Natural killer cell treated with Interleukin-12 subunit alpha and Interleukin-12 subunit beta and Interleukin-15 and Interleukin-18, amount 100 ng/mL, for 72 hours (primary cell): ENCODE measurements around the gene SFPQ. TPM values are rescaled to one million over a fixed set of nuclear protein-coding genes. Genes with fewer than 3 reads are reported as not detected.
A peak's percentile ranks its signal among the peaks of the same experiment; 100 is the strongest.
"Not testable (repeated sequence)": the region's sequence is repeated elsewhere in the genome, so short reads cannot be mapped to it uniquely, and the experiment has no call there.

Experiments used
- ATAC-seq, 2 donors: fragments of 150-1000 bp; cut with Tn5 transposase in 1 of 2; sonication (Bioruptor Pico), chemical (Tn5 transposase) in 1 of 2; 2 replicates each; pipeline ENCODE4 v1.10.0; 2021
- DNase-seq: peaks from one replicate; pipeline ENCODE4 v3.0.0; 2022; ENCODE audit warnings: low spot score
- H3K27ac Mint-ChIP-seq, 2 donors: 1 replicate in 1 of 2; 2 replicates in 1 of 2; pipeline ENCODE4 v1.8.0; 2022; ENCODE audit warnings: mixed read lengths in 2 of 2, mild to moderate bottlenecking in 1 of 2, moderate library complexity in 1 of 2
- H3K27me3 Mint-ChIP-seq, 2 donors: 1 replicate in 1 of 2; 2 replicates in 1 of 2; pipeline ENCODE4 v1.8.0; 2022; ENCODE audit warnings: mixed read lengths in 2 of 2
- H3K36me3 Mint-ChIP-seq: one replicate; pipeline ENCODE4 v1.8.0; 2022; ENCODE audit warnings: mixed read lengths
- H3K4me1 Mint-ChIP-seq, 2 donors: 1 replicate in 1 of 2; 2 replicates in 1 of 2; pipeline ENCODE4 v1.8.0; 2022; ENCODE audit warnings: low read depth in 2 of 2, mixed read lengths in 2 of 2, mild to moderate bottlenecking in 1 of 2
- H3K4me3 Mint-ChIP-seq: one replicate; pipeline ENCODE4 v1.8.0; 2022; ENCODE audit warnings: mixed read lengths
- H3K9me3 Mint-ChIP-seq: 2 replicates; pipeline ENCODE4 v1.8.0; 2022; ENCODE audit warnings: mixed read lengths
- total RNA-seq, 2 donors: library from RNA; stranded (reverse); gene quantifications; one replicate each; pipeline ENCODE4 v1.2.3, GENCODE V29; 2022

The SFPQ gene
- total RNA-seq, 2 donors from 2014 or later = 334 to 364 TPM

- H3K27me3 Mint-ChIP-seq = no peaks in the 10 kb centered on the region
- peaks cover 41 to 54% of the 10 kb centered on the region in 2 donors for H3K4me1 Mint-ChIP-seq
- no peaks in the 10 kb centered on the region for H3K9me3 Mint-ChIP-seq
- DNase-seq (no peak), ATAC-seq (no peak)
- H3K36me3 Mint-ChIP-seq = peaks cover 58% of the 10 kb centered on the region
- peak overlapping the region; percentile 32 for H3K4me3 Mint-ChIP-seq
- peak overlapping the region; percentile 51 to 82 for H3K27ac Mint-ChIP-seq
These were observed 13.0 kb downstream of the SFPQ start for GRCh38 chr1:35179908-35180307.

GRCh38 chr1:35178874-35179380 is 14.0 kb downstream of the SFPQ start:
- DNase-seq (no peak), ATAC-seq (no peak)
- H3K4me1 Mint-ChIP-seq = peaks cover 33 to 47% of the 10 kb centered on the region in 2 donors
- no peaks in the 10 kb centered on the region for H3K9me3 Mint-ChIP-seq
- H3K27ac Mint-ChIP-seq = peak overlapping the region in 1 of 2 donors; percentile 11
- peaks cover 50% of the 10 kb centered on the region for H3K36me3 Mint-ChIP-seq
- no peaks in the 10 kb centered on the region for H3K27me3 Mint-ChIP-seq
- H3K4me3 Mint-ChIP-seq = no peak overlapping the region

- Mint-ChIP-seq H3K4me1 (peaks cover 28 to 41% of the 10 kb centered on the region in 2 donors), H3K4me3 (no peak overlapping the region), H3K36me3 (peaks cover 43% of the 10 kb centered on the region), H3K27ac (peak overlapping the region in 1 of 2 donors; percentile 11), H3K27me3 (no peaks in the 10 kb centered on the region), H3K9me3 (no peaks in the 10 kb centered on the region)
- DNase-seq (no peak), ATAC-seq (no peak)
These were observed 14.7 kb downstream of the SFPQ start for GRCh38 chr1:35178295-35178695.

DNA sequence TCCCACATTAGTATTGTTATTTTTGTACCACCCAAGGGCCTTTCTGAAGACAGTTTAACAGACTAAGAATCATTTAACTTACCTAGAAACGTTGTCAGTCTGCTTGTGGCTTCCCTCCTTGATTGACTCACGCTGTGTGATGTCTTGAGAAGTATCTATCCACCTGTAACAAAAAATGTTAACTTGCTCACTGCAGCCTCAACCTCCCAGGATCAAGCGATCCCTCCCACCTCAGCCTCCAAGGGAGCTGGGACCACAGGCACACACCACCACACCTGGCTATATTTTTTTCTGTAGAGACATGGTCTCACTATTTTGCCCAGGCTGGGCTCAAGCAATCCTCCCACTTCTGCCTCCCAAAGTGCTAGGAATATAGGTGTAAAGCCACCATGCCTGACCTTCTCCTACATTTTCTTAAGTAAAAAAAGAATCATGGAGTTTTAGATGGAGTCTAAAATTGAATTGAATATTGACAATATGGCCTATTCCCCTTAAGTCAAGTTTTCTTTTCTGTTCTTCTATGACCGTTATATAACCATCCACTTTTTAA is 15.6 kb downstream of the SFPQ start:
- Mint-ChIP-seq H3K27me3 (no peaks in the 10 kb centered on the region), H3K4me1 (peaks cover 24 to 33% of the 10 kb centered on the region in 2 donors), H3K36me3 (peaks cover 37% of the 10 kb centered on the region), H3K27ac (peak overlapping the region in 1 of 2 donors; percentile 25), H3K9me3 (no peaks in the 10 kb centered on the region), H3K4me3 (no peak overlapping the region)
- ATAC-seq (no peak), DNase-seq (no peak)

GRCh38 chr1:35175602-35176001 is 17.3 kb downstream of the SFPQ start:
- DNase-seq (no peak), ATAC-seq (no peak)
- peaks cover 22% of the 10 kb centered on the region for H3K36me3 Mint-ChIP-seq
- H3K4me1 Mint-ChIP-seq = peaks cover 14 to 17% of the 10 kb centered on the region in 2 donors
- no peaks in the 10 kb centered on the region for H3K9me3 Mint-ChIP-seq
- H3K27ac Mint-ChIP-seq = no peak overlapping the region
- no peaks in the 10 kb centered on the region for H3K27me3 Mint-ChIP-seq
- no peak overlapping the region for H3K4me3 Mint-ChIP-seq

DNA sequence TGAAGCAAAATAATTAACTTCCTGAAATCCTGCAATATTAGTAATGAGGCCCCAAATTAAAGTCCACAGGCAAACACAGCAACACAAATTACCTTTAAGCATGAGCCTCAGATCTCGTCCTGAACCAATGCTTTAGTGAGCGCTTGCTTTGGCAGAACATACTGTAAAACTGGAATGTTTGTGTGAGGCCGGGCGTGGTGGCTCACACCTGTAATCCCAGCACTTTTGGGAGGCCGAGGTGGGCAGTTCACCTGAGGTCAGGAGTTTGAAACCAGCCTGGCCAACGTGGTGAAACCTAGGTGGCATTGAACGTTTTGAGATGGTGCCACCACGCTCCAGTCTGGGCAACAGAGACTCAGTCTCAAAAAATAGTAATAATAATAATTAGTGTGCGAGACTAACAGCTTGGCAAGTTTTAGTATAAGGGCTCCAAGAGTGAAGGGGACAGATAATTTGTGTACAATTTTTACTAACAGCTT is 17.8 kb downstream of the SFPQ start:
- peaks cover 10 to 12% of the 10 kb centered on the region in 2 donors for H3K4me1 Mint-ChIP-seq
- no peak for ATAC-seq
- no peaks in the 10 kb centered on the region for H3K9me3 Mint-ChIP-seq
- H3K27me3 Mint-ChIP-seq = no peaks in the 10 kb centered on the region
- H3K4me3 Mint-ChIP-seq = no peak overlapping the region
- H3K27ac Mint-ChIP-seq = no peak overlapping the region
- peaks cover 17% of the 10 kb centered on the region for H3K36me3 Mint-ChIP-seq
- no peak for DNase-seq

- no peak for DNase-seq
- peaks cover 5 to 6% of the 10 kb centered on the region in 2 donors for H3K4me1 Mint-ChIP-seq
- H3K4me3 Mint-ChIP-seq = no peak overlapping the region
- peak overlapping the region in 1 of 2 donors; percentile 12 for H3K27ac Mint-ChIP-seq
- H3K27me3 Mint-ChIP-seq = no peaks in the 10 kb centered on the region
- no peak for ATAC-seq
- no peaks in the 10 kb centered on the region for H3K9me3 Mint-ChIP-seq
- peaks cover 12% of the 10 kb centered on the region for H3K36me3 Mint-ChIP-seq
These were observed 18.9 kb downstream of the SFPQ start for GRCh38 chr1:35173909-35174540.

DNA sequence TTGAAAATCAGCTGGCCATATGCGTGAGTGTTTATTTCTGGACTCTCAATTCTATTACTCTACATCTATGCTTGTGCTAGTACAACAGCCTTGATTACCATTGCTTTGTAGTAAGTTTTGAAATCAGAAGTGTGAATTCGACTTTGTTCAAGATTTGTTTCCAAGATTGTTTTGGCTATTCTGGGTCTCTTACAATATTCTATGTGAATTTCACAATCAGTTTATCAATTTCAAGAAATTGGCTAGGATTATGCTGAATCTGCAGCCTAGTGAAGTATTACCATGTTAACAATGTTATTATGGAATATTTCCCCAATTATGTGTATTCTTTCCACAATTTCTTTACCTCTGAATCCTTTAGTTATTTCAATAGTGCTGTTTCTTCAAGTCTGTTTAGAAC is 19.5 kb downstream of the SFPQ start:
- Mint-ChIP-seq H3K4me1 (peaks cover 4% of the 10 kb centered on the region in 2 donors), H3K9me3 (no peaks in the 10 kb centered on the region), H3K27ac (no peak overlapping the region), H3K36me3 (peaks cover 12% of the 10 kb centered on the region), H3K4me3 (no peak overlapping the region), H3K27me3 (no peaks in the 10 kb centered on the region)
- DNase-seq = no peak
- ATAC-seq = no peak

DNA sequence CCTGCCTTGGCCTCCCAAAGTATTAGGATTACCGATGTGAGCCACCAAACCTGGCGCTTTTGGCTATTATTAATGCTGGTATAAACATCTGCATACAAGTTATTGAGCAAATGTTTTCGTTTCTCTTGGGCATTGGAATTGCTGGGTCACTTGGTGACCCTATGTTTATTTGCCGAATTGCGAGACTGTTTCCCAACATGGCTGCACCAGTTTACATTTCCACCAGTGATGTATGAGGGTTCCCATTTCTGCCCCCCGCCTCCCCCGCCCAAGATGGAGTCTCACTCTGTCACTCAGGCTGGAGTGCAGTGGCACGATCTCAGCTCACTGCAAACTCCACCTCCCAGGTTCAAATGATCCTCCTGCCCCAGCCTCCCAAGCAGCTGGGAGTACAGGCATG is 20.9 kb downstream of the SFPQ start:
- H3K27ac Mint-ChIP-seq = no peak overlapping the region
- no peaks in the 10 kb centered on the region for H3K9me3 Mint-ChIP-seq
- H3K4me3 Mint-ChIP-seq = no peak overlapping the region
- H3K4me1 Mint-ChIP-seq = no peaks in the 10 kb centered on the region
- no peak for DNase-seq
- H3K27me3 Mint-ChIP-seq = no peaks in the 10 kb centered on the region
- peaks cover 12% of the 10 kb centered on the region for H3K36me3 Mint-ChIP-seq
- ATAC-seq = peak in 1 of 2 donors; percentile 1

GRCh38 chr1:35171579-35171978 is 21.4 kb downstream of the SFPQ start:
- H3K4me1 Mint-ChIP-seq = no peaks in the 10 kb centered on the region
- H3K9me3 Mint-ChIP-seq = no peaks in the 10 kb centered on the region

DNA sequence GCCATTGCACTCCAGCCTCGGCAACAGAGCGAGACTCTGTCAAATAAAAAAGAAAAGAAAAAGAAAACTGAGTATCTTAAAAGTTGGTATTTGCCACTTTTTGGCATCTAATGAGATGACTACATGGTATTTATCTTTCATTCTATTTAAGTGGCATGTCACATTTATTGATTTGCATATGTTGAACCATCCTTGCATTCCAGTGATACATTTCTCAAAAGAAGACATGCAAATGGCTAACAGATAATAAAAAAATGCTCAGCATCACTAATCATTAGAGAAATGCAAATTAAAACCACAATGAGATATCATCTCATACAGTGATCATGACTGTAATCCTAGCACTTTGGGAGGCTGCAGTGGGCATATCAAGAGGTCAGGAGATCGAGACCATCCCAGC is 28.1 kb downstream of the SFPQ start:
- Mint-ChIP-seq H3K9me3 (peaks cover 2% of the 10 kb centered on the region), H3K36me3 (peaks cover 5% of the 10 kb centered on the region), H3K4me3 (no peak overlapping the region), H3K27ac (no peak overlapping the region), H3K4me1 (peaks cover 0 to 4% of the 10 kb centered on the region in 2 donors), H3K27me3 (no peaks in the 10 kb centered on the region)
- no peak for DNase-seq
- ATAC-seq = no peak

More at GRCh38 chr1:35171579-35171978, 21.4 kb downstream of the SFPQ start:
- peak in 1 of 2 donors; percentile 20 for ATAC-seq
- Mint-ChIP-seq H3K27me3 (no peaks in the 10 kb centered on the region), H3K36me3 (peaks cover 12% of the 10 kb centered on the region), H3K4me3 (no peak overlapping the region), H3K27ac (no peak overlapping the region)
- no peak for DNase-seq

DNA sequence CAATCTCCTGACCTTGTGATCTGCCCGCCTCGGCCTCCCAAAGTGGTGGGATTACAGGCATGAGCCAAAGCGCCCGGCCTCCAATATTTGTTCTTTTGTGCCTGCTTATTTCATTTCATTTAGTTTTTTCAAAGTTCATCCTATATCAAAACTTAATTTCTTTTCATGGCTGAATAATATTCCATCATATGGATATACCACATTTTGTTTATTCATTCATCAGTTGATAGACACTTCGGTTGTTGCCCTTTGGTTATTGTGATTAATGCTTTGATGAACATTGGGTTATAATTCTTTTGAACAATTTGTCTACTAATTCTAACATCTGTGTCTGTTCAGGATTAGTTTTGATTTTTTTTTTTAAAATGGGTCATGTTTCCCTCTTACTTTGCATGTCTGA is 41.7 kb downstream of the SFPQ start:
- no peak overlapping the region for H3K4me3 Mint-ChIP-seq
- no peak overlapping the region for H3K27ac Mint-ChIP-seq
- ATAC-seq (no peak), DNase-seq (no peak)
- no peaks in the 10 kb centered on the region for H3K9me3 Mint-ChIP-seq
- H3K27me3 Mint-ChIP-seq = peaks cover 0 to 4% of the 10 kb centered on the region in 2 donors
- peaks cover 3 to 4% of the 10 kb centered on the region in 2 donors for H3K4me1 Mint-ChIP-seq
- no peaks in the 10 kb centered on the region for H3K36me3 Mint-ChIP-seq

GRCh38 chr1:35145892-35146549 is 46.9 kb downstream of the SFPQ start:
- Mint-ChIP-seq H3K4me1 (peaks cover 8 to 12% of the 10 kb centered on the region in 2 donors), H3K27ac (peak overlapping the region; percentile 42 to 59), H3K4me3 (peak overlapping the region; percentile 34)
- not testable (repeated sequence) for DNase-seq, H3K9me3 Mint-ChIP-seq, H3K36me3 Mint-ChIP-seq, H3K27me3 Mint-ChIP-seq, ATAC-seq
